Activated T-cell treated with anti-CD3 and anti-CD28 coated beads for 4 hours (primary cell): ENCODE measurements around the gene UGT1A1.

Experiments used
- DNase-seq: peaks from one replicate; pipeline ENCODE4 v3.0.0-alpha.2; 2020

UGT1A1 gene

DNA sequence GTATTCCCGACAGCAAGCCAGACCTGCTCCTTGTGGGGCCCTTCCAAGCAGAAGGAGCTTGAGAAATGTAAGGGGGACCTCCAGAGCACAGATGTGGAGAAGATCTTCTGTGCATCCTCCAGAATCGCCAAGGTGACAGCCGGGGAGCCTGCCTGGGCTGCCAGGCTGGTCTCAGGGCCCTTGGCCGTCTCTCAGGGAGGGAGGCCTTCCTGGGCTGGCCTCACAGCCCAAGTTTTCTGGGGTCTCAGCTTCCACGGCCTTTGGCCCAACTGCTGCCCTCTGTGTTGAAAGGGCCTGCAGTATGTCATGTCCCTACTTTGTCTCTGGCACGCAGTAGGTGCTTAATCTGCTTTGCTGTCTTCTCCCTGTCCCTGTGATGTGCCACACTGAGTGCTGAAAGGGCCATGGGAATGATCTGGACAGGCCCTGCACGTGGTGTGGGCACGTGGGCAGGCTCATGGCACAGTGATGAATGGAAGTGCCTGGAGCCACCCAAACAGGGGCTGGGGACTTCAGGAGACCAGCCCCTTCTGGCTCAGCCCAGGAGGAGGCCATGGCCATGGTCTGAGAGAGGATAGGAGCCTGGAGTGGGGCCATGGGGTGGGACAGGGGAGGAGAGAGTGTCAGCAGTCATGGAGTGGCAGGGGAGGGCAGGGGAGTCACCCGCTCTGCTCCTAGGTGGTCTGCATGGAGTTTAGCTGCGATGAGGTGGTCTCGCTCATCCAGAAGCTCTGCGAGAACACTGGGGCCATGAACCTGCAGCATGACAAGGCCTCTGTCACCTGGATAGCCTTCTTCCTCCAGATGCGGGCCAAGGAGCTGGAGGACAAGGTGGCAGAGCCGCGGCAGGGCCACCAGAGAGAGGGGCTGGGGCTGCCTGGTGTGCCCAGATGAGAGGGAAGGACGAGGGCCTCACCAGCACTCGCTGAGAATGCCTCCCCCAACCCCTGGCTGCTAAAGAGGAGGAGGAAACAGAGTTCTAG lies 58.9 kb downstream of the UGT1A1 start:
- DNase-seq: no peak

DNA sequence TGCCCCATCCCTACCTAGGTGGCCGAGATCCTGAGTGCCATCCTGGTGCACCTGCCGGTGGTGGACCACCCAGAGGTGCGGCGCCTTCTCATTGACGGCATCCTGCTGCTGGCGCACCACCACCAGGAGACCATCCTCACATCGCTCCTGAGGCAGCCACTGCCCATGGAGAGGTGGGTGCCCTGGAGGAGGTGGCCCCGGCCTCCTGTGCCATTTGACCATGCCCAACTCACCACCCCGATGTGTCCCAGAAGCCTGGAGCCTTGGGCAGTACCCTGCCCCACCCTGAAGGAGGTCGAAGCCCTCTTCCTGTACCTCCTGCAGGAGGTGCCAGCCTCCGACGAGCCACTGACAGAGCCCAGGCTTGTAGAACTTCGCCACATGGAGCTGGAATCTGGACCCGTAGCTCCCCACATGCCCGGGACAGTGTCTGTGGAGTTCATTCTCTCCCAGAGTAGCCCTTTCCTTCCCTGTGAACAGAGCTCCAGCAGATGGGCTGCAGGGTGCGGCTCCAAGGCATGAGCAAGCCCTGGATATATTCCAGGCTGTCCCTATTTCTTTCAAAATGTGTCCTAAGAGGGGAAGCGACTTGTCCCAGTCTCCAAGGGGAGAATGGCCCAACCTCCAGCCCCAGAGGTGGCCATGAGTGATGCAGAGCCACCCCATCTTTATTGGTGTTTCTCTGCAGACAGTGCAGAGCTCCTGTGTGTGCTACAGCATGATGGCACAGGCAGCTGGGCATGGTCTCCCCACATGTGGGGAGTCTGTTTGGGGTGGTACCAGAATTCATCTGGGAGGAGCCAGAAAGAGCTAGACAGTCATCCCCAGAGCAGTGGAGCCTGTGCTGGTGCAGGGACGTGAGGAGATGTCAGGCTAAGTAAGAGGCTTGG lies 60.1 kb downstream of the UGT1A1 start:
- no peak for DNase-seq

DNA sequence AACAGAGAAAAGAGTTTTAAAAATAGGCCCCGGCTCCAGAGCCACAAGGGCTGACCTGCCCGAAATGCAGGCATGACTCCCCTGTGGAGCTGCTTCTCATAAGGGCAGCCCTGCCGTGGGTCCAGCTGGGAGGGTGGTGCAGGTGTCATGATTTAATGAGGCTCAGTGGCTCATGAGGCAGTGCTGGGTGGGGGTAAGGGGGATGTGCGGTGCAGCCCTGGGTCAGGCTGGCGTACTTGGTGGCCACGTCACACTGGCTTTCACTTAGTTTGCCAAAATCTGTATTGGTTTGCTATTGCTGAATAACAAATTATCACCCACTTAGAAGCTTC lies 60.7 kb downstream of the UGT1A1 start:
- no peak for DNase-seq

GRCh38 chr2:233821196-233821595 lies 61.1 kb downstream of the UGT1A1 start:
- DNase-seq: no peak

- no peak for DNase-seq
Measured at GRCh38 chr2:233821709-233822100, 61.6 kb downstream of the UGT1A1 start.

- DNase-seq: no peak
Measured at GRCh38 chr2:233822101-233822771, 62.2 kb downstream of the UGT1A1 start.
